DMS 273 (cell line): Measurements from ENCODE around the gene NAA50.

Source experiments
- DNase-seq: peaks from one replicate; lab custom pipeline; 2025; ENCODE audit not compliant: unreplicated experiment; lab: John Stamatoyannopoulos, UW

Gene NAA50

DNA sequence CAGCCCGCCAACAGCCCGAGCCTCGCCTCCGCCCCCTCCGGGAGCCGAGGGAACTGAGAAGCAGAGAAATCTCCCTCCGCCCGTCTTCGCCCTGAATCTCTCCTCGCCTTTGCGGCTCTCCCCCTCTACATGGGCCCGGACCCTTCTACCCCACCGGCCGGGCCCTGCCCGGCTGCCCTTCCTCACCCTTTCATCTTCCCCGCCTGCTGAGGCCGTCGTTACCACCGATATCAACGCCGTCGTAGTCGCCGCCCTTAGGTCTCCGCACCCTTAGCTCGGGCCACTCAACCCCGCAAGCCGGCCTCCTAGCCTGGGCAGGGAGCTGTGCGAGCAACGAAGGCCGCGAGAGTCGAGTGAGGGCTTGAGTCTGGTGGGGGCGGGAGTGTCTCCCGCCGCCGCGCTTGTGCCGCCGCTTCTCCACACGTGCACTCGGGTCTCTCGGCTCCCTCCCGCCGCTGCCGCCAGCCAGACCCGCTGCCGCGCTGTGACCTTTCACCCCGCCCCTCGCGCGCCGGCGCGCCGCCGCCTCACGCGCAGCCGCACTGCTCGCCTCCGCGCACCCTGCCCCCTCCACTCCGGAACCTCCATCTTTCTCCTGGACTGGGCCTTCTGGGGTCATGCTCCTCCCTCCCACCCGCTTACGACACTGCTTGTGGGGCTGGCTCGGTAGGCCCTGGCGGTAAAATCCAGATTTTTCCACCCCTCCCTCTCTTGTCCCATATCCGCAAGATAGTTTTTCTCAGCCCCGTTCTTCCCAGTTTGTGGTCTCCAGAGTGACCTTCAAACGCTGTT lies at the start of gene NAA50:
Gene NAA50, minus strand, starts transcription at position 494 of the 792 bp plus-strand sequence. Its CDS starts 300 bp downstream, at position 194.
- DNase-seq, result peak; percentile 98

- DNase-seq, result no peak
Measured at GRCh38 chr3:113795693-113796092, 49.6 kb upstream of the NAA50 start.

- DNase-seq, result no peak
Measured at GRCh38 chr3:113794526-113794925, 48.5 kb upstream of the NAA50 start.

GRCh38 chr3:113791381-113791780 lies 45.3 kb upstream of the NAA50 start:
- no peak for DNase-seq

DNA sequence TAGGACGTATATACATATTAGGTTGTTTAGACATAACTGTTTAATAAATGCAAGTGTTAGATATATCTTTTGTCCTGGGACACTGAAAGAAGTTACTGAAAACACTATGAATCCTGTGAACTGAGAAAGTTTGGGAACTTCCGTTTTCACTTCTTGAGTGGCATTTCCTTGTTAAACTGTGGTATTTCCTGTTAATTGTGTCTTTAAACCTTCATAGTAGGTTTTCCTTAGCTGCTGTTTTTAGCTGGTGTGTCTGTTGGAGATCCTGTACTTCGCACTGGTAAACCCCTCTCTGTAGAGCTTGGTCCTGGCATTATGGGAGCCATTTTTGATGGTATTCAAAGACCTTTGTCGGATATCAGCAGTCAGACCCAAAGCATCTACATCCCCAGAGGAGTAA lies 37.9 kb upstream of the NAA50 start:
- no peak for DNase-seq

GRCh38 chr3:113783463-113783862 lies 37.4 kb upstream of the NAA50 start:
- DNase-seq, result peak; percentile 45

GRCh38 chr3:113776564-113776963 lies 30.5 kb upstream of the NAA50 start:
- no peak for DNase-seq

GRCh38 chr3:113775516-113775915 lies 29.5 kb upstream of the NAA50 start:
- DNase-seq, result no peak

GRCh38 chr3:113773381-113773780 lies 27.3 kb upstream of the NAA50 start:
- DNase-seq, result no peak

DNA sequence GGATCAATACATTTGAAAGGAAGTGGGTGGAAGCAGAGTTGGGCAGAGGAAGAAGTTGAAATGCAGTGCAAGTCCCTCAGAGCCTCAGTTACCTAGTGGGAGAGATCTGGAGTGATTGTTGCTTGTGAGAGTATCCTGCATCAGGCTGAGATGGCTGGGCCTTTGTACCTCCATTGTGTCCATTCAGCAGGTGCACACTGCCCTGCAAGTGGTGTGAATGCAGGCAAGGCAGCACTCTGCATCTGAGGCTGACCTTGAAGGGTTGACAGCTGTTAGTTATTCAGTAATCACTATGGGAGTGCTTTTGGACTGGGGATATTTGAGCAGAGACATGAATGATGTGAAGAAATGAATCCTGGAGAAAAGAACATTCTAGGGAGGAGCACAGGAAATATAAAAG lies 25.9 kb upstream of the NAA50 start:
- DNase-seq, result no peak

GRCh38 chr3:113769551-113769950 lies 23.5 kb upstream of the NAA50 start:
- DNase-seq, result no peak

DNA sequence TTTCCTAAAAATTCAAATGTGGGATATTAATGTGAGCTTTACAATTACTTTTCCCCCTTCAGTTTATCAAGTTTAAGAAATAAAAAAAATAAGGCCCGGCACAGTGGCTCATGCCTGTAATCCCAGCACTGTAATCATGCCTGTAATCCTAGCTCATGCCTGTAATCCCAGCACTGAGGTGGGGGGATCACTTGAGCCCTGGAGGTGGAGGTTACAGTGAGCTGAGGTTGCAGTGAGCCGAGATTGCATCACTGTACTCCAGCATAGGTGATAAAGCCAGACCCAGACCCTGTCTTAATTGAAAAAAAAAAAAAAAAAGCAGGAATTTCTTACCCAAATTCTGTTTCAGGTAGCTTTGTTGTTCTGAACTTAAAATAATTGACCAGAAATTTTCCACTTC lies 18.6 kb upstream of the NAA50 start:
- no peak for DNase-seq

DNA sequence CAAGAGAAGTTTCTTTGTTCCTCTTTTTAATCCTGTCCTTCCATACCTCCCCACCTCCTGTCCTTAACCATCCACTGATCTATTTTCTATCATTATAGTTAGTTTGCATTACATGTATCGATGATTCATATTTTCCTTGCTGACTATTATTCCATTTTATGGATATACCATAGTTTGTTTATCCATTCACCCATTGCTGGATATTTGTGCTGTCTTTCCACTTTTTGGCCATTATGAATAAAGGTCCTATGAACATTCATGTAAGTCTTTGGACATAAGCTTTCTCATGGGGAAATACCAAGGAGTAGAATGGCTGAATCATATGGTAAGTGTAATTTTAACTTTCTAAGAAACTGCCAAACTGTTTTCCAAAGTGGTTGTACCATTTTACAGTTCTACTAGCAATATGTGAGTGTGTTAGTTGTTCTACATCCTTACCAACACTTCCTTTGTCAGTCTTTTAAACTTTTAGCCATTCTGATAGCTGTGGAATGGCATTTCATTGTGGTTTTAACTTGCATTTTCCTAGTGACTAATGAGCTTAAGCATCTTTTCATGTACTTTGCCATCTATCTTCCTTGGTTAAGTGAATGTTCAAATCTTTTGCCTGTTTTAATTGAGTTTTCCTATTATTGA lies 12.5 kb upstream of the NAA50 start:
- no peak for DNase-seq

DNA sequence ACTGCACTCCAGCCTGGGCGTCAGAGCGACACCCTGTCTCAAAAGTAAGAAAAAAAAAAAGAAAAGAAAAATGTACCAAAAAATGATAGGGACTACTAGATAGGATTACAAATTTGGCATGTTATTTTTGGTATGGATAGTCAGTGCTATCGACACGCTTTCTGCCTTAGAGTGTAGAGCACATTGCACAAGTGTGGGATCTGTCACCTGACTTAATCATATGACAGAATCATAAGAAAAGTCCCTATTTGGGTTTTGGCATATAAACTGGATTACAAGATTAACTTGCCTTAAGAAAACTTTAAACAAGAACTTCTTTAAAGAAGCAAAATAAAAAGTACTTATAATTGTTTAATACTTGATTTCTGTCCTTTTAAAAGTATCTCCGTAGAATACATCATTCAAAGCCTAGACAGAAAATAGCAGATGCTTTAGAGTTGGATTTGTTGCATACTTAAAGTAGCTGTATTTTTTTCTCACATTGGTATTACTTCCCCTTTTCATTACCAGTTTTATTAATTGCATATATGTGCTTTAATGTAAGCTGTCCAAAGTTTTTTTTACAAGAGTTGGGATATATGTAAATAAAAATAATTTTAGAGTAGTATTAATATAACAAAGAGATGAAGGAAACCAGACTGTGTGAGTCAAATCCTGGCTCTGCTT lies 8.6 kb upstream of the NAA50 start:
- DNase-seq, result no peak

GRCh38 chr3:113753376-113753985 lies 7.4 kb upstream of the NAA50 start:
- DNase-seq, result no peak

GRCh38 chr3:113751141-113751540 lies 5.1 kb upstream of the NAA50 start:
- no peak for DNase-seq

- peak; percentile 80 for DNase-seq
Measured at GRCh38 chr3:113747283-113748046, 1.4 kb upstream of the NAA50 start.

DNA sequence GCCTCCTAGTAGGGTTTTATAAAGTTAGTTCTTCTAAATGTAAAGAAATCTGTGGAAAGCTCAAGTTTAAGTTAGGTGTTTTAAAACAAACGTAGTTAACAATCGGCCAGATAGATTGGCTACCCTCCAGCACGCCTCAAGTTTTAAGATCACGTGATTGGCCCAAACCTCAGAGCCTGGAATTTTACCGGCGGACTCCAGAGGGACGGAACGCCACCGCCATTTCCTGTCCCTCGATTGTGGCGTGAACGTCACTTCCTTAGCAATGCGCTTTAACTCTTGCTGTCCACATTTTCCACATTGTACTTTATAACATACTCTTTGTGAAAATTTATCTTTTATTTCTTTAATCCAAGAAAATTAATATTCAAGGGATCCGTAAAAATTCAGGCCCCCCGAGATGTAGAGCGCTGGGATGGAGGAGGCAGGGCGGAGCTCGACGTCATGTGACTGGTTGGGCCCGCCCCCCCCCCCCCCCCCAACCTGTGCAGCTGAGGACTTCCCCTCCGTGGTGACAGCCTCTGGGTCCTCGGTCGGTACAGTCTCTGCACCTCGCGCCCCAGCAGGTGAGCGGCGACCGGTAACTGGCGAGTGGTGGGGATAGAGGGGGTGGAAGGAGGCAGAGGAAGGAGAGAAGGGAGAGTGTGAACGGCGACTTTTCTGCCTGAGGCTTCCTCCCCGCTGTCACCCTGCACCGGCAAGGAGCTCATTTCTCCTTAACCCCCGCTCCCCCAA lies 666 bp upstream of the NAA50 start, which contains the start of gene ATP6V1A:
Gene ATP6V1A, plus strand, starts transcription at position 488 of the 735 bp plus-strand sequence. CDS start 31,719 bp downstream, outside the sequence.
- peak; percentile 99 for DNase-seq

DNA sequence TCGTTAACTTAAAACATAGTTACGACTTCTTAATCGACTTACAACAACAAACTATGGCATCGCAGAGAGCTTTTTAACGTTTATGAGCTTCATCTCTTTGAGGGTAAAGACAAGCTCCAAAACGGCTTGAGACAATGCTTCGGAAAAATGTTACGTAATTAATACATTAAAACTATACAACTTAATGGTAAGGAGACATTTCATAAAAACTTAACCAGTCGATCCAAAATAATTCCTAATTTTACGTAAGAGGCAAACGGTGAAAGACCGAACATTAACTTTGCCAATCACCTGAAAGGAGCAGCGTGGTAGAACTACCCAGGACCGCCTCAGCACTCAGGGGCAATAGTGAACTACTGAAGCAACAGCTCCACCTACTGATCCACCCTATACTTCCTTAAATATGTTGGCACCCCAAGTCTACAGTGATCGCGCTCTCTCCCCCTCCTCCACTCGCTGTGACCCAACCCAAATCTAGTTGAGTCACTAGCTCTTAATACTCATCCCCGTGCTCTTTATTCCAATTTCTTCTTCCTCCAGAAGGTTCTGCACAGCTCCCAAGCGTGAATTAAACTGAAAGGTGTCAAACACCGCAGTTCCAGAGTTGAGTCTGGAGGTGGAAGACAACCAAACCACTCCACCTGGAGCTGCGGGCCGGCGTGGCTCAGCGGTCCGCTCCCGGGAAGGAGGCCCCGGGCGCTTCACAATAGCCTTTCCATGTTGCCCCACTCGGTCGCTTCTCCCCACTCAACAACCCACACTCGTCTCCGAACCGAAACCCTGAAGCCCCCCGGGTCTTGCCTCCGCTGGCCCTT lies 901 bp downstream of the NAA50 start:
- DNase-seq, result peak; percentile 94
